Colonic mucosa (tissue), 4 donors: Measurements from ENCODE around the gene EVX1. TPM values are rescaled to one million over a fixed set of nuclear protein-coding genes. Genes with fewer than 3 reads are reported as not detected.

ENCODE experiments used
- DNase-seq: peaks from one replicate; pipeline ENCODE4 v3.0.0-alpha.2; 2020
- H3K27ac ChIP-seq: fragments of 200-600 bp; one replicate; pipeline ENCODE4 v1.8.0; 2021
- H3K27me3 ChIP-seq: fragments of 200-600 bp; one replicate; pipeline ENCODE4 v1.8.0; 2021
- H3K36me3 ChIP-seq: fragments of 200-600 bp; one replicate; pipeline ENCODE4 v1.8.0; 2021
- H3K4me1 ChIP-seq: fragments of 200-600 bp; one replicate; pipeline ENCODE4 v1.8.0; 2021; ENCODE audit warnings: mild to moderate bottlenecking
- H3K4me3 ChIP-seq: fragments of 200-600 bp; one replicate; pipeline ENCODE4 v1.8.0; 2021
- H3K9ac ChIP-seq, 2 donors: one replicate each; pipeline ENCODE4 v1.7.0; 2013; ENCODE audit warnings: control low read depth in 2 of 2, low read depth in 2 of 2, low read length in 2 of 2
- H3K9me3 ChIP-seq: fragments of 200-600 bp; one replicate; pipeline ENCODE4 v1.8.0; 2021
- intact Hi-C: fragments of 100-400 bp; cut with DNase I; formaldehyde crosslinking; loops from one replicate; pipeline ENCODE4 v1.14.1; 2022
- total RNA-seq, 2 donors: library from RNA; stranded (reverse); fragmentation: NEBNext Ultra II Directional in 1 of 2; extraction: Animal tissue kit (Norgen Biotek cat#: 25700) in 1 of 2; gene quantifications; one replicate each; pipeline ENCODE4 v1.2.1, GENCODE V29; 2021
- TF ChIP-seq, protein P1 (sequence below): fragments of 200-600 bp; IDR thresholded peaks from one replicate; pipeline ENCODE4 v1.8.0; 2022; ENCODE audit warnings: antibody characterized with exemption, mild to moderate bottlenecking
- donor health status: healthy.
- donor health status: DM: no; HTN: no; CAD: no.
- donor health status: DM: no; HTN: no; CAD: no.

Gene EVX1
- total RNA-seq, 2 donors from 2014 or later = 0.32 to 1.5 TPM

DNA sequence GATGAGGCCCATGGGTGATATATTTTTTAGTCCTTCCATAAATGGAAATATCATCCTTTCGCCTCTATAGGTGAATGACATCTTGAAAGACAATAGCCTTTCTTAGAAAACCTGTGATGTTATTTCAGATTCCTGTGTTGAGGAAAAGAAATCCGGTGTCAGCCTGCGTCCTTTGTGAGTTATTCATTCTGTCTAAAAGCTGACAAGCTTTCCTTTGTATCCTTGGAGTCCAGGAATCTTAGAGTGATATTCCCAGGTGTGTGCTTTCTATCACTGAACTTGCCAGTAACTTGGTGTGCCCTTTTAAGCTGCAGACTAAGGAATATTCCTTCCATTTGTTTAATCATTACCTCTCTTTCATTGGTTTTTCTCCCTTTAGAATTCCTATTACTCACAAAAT is 41.0 kb downstream of the EVX1 start:
- TF ChIP-seq, protein P1, sequence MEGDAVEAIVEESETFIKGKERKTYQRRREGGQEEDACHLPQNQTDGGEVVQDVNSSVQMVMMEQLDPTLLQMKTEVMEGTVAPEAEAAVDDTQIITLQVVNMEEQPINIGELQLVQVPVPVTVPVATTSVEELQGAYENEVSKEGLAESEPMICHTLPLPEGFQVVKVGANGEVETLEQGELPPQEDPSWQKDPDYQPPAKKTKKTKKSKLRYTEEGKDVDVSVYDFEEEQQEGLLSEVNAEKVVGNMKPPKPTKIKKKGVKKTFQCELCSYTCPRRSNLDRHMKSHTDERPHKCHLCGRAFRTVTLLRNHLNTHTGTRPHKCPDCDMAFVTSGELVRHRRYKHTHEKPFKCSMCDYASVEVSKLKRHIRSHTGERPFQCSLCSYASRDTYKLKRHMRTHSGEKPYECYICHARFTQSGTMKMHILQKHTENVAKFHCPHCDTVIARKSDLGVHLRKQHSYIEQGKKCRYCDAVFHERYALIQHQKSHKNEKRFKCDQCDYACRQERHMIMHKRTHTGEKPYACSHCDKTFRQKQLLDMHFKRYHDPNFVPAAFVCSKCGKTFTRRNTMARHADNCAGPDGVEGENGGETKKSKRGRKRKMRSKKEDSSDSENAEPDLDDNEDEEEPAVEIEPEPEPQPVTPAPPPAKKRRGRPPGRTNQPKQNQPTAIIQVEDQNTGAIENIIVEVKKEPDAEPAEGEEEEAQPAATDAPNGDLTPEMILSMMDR = no peak
- Histone ChIP-seq H3K27me3 (no peaks in the 10 kb centered on the region), H3K9me3 (no peaks in the 10 kb centered on the region), H3K36me3 (no peaks in the 10 kb centered on the region), H3K4me3 (no peak overlapping the region), H3K9ac (no peak overlapping the region), H3K27ac (no peak overlapping the region), H3K4me1 (no peaks in the 10 kb centered on the region)
- intact Hi-C loops = no loop called here
- no peak for DNase-seq

GRCh38 chr7:27295236-27295635 is 52.6 kb downstream of the EVX1 start:
- intact Hi-C loops = no loop called here
- no peak overlapping the region for H3K4me3 ChIP-seq
- H3K9ac ChIP-seq = no peak overlapping the region
- no peak for DNase-seq
- H3K9me3 ChIP-seq = no peaks in the 10 kb centered on the region
- TF ChIP-seq, protein P1 = no peak
- H3K36me3 ChIP-seq = no peaks in the 10 kb centered on the region
- H3K4me1 ChIP-seq = no peaks in the 10 kb centered on the region
- no peaks in the 10 kb centered on the region for H3K27me3 ChIP-seq
- no peak overlapping the region for H3K27ac ChIP-seq

- no peak overlapping the region for H3K4me3 ChIP-seq
- intact Hi-C loops = no loop called here
- H3K9me3 ChIP-seq = no peaks in the 10 kb centered on the region
- H3K4me1 ChIP-seq = no peaks in the 10 kb centered on the region
- TF ChIP-seq, protein P1 = no peak
- H3K9ac ChIP-seq = no peak overlapping the region
- no peak for DNase-seq
- H3K27ac ChIP-seq = no peak overlapping the region
- no peaks in the 10 kb centered on the region for H3K27me3 ChIP-seq
- H3K36me3 ChIP-seq = no peaks in the 10 kb centered on the region
Measured at GRCh38 chr7:27297356-27297755, 54.8 kb downstream of the EVX1 start.

Other genes starting within 250 kb of the EVX1 start
- 1 to 10 TPM; 1.7 to 2.0 TPM for gene HOXA1, start 146.8 kb upstream of the EVX1 start, total RNA-seq
- gene HOXA2, start 140.1 kb upstream of the EVX1 start, total RNA-seq = 1 to 10 TPM; 1.8 to 2.4 TPM
- 1 to 10 TPM; 3.3 to 4.5 TPM for gene HOXA4, start 112.0 kb upstream of the EVX1 start, total RNA-seq
- gene HOXA5, start 99.1 kb upstream of the EVX1 start, total RNA-seq = 10 to 100 TPM in 1 of 2 donors, 1 to 10 TPM in 1; 9.6 to 18.7 TPM
- gene HOXA6, start 95.0 kb upstream of the EVX1 start, total RNA-seq = 10 to 100 TPM; 10.9 to 29.6 TPM
- gene HOXA3, start 90.2 kb upstream of the EVX1 start, total RNA-seq = 10 to 100 TPM; 13.3 to 14.1 TPM
- 10 to 100 TPM; 21.9 to 24.4 TPM for gene HOXA7, start 86.1 kb upstream of the EVX1 start, total RNA-seq
- 10 to 100 TPM; 19.5 to 22.1 TPM for gene HOXA9, start 77.3 kb upstream of the EVX1 start, total RNA-seq
- gene HOXA10, start 68.5 kb upstream of the EVX1 start, total RNA-seq = 10 to 100 TPM; 25.4 to 26.0 TPM
- 1 to 10 TPM; 2.9 to 3.7 TPM for gene HOXA11, start 57.6 kb upstream of the EVX1 start, total RNA-seq
- gene HOXA13, start 42.7 kb upstream of the EVX1 start, total RNA-seq = 10 to 100 TPM; 22.7 to 33.8 TPM